Type B pancreatic cell (in vitro differentiated cells): ENCODE measurements around the gene SMYD3. TPM values are rescaled to one million over a fixed set of nuclear protein-coding genes. Genes with fewer than 3 reads are reported as not detected.

Experiments used
- DNase-seq: peaks from one replicate; pipeline ENCODE4 v3.0.0; 2021; ENCODE audit warnings: mixed read lengths; ENCODE audit not compliant: unreplicated experiment; ENCODE audit errors: extremely low spot score
- H3K27ac Mint-ChIP-seq: 2 replicates; pipeline ENCODE4 v1.8.0; 2021; ENCODE audit warnings: mild to moderate bottlenecking, mixed read lengths
- H3K27me3 Mint-ChIP-seq: 2 replicates; pipeline ENCODE4 v1.8.0; 2021; ENCODE audit warnings: mixed read lengths
- H3K36me3 Mint-ChIP-seq: 2 replicates; pipeline ENCODE4 v1.8.0; 2021; ENCODE audit warnings: mixed read lengths
- H3K4me1 Mint-ChIP-seq: one replicate; pipeline ENCODE4 v1.8.0; 2021; ENCODE audit warnings: mixed read lengths; ENCODE audit not compliant: unreplicated experiment
- H3K4me3 Mint-ChIP-seq: 2 replicates; pipeline ENCODE4 v1.8.0; 2021; ENCODE audit warnings: mild to moderate bottlenecking, mixed read lengths
- H3K9me3 Mint-ChIP-seq: 2 replicates; pipeline ENCODE4 v1.8.0; 2021; ENCODE audit warnings: mixed read lengths
- total RNA-seq: library from RNA; stranded (reverse); gene quantifications from 2 replicates; pipeline ENCODE4 v1.2.1, GENCODE V29; 2021; ENCODE audit warnings: low replicate concordance
- TF ChIP-seq, protein P1 (sequence below): fragments of 200-600 bp; sonication (generic); conservative IDR thresholded peaks from 2 replicates; pipeline ENCODE4 v1.5.0; 2021; ENCODE audit warnings: antibody characterized with exemption, mild to moderate bottlenecking

Gene SMYD3
- total RNA-seq, 1 donor from 2014 or later, result 19.4 TPM

- no peaks in the 10 kb centered on the region for H3K27me3 Mint-ChIP-seq
- no peaks in the 10 kb centered on the region for H3K9me3 Mint-ChIP-seq
- TF ChIP-seq, protein P1, sequence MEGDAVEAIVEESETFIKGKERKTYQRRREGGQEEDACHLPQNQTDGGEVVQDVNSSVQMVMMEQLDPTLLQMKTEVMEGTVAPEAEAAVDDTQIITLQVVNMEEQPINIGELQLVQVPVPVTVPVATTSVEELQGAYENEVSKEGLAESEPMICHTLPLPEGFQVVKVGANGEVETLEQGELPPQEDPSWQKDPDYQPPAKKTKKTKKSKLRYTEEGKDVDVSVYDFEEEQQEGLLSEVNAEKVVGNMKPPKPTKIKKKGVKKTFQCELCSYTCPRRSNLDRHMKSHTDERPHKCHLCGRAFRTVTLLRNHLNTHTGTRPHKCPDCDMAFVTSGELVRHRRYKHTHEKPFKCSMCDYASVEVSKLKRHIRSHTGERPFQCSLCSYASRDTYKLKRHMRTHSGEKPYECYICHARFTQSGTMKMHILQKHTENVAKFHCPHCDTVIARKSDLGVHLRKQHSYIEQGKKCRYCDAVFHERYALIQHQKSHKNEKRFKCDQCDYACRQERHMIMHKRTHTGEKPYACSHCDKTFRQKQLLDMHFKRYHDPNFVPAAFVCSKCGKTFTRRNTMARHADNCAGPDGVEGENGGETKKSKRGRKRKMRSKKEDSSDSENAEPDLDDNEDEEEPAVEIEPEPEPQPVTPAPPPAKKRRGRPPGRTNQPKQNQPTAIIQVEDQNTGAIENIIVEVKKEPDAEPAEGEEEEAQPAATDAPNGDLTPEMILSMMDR, result no peak
- peaks cover 9% of the 10 kb centered on the region for H3K4me1 Mint-ChIP-seq
- no peak overlapping the region for H3K4me3 Mint-ChIP-seq
- no peak overlapping the region for H3K27ac Mint-ChIP-seq
- H3K36me3 Mint-ChIP-seq, result no peaks in the 10 kb centered on the region
- no peak for DNase-seq
Measured at GRCh38 chr1:245987577-245987976, 519.5 kb downstream of the SMYD3 start.

DNA sequence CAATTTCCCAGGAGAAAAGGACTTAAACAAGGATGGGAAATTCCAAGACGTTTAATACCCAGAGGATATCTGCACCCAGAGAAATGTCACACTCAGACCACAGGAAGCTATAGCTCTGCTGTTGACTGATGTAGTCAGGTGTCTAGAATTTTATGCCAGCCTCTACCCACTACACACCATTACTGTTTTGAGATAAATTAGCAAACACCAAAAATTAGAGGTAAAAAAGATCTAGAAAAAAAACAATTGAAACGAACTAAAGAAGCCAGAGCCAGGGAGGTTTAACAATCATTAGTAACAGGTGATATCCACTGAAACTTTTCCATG lies 519.9 kb downstream of the SMYD3 start:
- Mint-ChIP-seq H3K4me1 (peaks cover 9% of the 10 kb centered on the region), H3K27ac (no peak overlapping the region), H3K27me3 (no peaks in the 10 kb centered on the region), H3K4me3 (no peak overlapping the region), H3K36me3 (no peaks in the 10 kb centered on the region), H3K9me3 (no peaks in the 10 kb centered on the region)
- TF ChIP-seq, protein P1, result no peak
- DNase-seq, result no peak

DNA sequence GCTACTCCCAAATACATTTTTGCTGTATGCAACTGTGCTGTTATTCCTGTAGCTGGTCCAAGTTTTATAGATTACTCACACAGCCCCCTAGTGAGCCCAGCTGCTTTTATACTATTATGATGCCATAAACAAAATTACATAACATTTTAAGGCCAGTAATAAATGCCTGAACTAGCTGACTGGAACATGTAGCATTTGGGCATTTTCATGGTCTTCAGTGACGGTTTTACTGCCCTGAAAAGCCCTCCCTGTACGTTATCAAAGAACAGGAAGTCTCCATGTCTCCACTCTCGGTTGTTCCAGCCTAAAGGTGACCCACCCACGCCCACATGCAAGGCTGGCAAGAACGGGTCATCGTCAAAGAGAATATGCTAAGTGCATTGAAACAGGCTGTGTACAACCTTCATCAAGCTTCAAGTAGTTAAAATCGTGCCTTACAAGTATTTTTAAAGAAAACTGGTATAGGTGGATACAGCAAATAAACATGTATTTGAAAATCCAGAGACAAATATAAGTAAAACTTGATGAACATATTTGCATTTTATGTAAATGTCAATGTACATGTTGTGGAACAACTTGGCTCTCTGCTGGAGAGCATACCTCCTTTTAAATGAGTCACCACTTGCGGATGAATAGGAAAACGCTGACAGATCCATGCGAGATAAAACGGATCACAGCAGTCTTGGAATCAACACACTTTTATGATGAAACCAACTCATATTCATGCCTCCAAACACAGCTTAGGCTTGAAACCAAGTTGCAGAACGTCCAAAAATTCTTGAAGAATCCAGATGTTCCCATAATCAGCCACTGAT lies 520.5 kb downstream of the SMYD3 start:
- no peaks in the 10 kb centered on the region for H3K36me3 Mint-ChIP-seq
- no peak overlapping the region for H3K4me3 Mint-ChIP-seq
- peaks cover 9% of the 10 kb centered on the region for H3K4me1 Mint-ChIP-seq
- no peaks in the 10 kb centered on the region for H3K27me3 Mint-ChIP-seq
- no peak for DNase-seq
- TF ChIP-seq, protein P1, result no peak
- H3K9me3 Mint-ChIP-seq, result no peaks in the 10 kb centered on the region
- no peak overlapping the region for H3K27ac Mint-ChIP-seq

DNA sequence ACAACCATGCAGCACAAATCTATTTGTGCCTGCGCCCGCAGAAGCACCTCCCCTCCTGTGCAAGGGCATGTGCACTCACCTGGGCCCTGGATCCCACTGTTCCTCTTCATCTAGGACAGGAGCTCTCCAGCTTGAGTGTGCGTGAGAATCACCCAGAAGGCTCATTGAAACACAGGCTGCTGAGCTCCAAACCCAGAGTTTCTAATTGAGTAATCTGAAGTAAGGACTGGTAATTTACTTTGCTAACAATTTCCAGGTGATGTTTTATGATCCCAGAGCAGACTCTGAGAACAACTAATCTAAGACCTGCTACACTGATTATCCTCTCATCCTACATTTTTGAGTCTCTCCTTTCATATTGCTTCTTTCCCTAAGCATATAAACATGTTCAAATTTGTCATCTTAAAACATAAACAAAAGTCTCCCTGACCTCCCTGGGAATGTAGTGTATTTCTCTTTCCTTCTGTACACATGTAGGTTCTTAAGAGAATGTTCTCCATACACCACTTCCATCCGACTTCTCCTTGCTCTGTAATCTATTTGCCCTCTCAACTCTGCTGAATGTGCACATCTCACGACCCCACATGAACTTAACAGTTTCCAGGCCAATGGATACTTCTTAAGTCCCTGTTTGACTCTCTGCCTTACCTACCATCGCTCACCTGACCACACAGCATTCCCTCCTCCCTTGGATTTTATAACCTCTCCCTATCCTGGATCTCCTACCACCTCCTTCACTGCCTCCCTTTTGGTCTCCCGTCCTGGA lies 522.5 kb downstream of the SMYD3 start:
- TF ChIP-seq, protein P1, result no peak
- H3K4me3 Mint-ChIP-seq, result no peak overlapping the region
- H3K36me3 Mint-ChIP-seq, result no peaks in the 10 kb centered on the region
- DNase-seq, result no peak
- no peak overlapping the region for H3K27ac Mint-ChIP-seq
- peaks cover 9% of the 10 kb centered on the region for H3K4me1 Mint-ChIP-seq
- H3K27me3 Mint-ChIP-seq, result no peaks in the 10 kb centered on the region
- no peaks in the 10 kb centered on the region for H3K9me3 Mint-ChIP-seq

DNA sequence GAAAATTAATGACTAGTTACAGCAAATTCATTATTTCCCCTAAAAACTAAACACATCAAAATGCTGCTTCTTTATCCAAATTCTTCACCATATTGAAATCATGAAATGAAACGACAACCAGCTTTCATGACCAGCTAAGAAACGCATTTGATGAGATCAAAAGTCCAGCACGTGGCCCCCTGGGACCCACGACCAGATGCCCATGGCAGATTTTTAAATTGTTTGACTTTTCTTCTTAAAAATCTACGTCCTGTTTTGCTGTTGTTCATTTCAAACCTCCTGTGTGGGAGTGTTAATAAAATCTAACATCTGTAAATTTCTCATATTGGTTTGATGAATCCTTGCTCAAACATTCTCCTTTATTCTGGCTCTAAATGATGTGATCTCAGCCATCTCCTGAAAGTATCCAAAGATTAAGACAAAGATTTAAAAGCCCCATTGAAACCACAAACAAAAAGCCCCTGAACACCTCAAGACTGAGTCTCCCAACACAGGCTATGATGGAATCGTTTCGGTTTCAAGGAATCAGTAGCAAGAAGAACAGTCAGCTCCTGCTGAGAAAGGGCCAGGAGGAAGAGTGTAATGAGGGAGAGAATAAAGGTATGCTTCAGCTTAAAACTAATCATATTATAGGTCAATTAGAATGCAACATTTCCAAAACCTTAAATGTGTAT lies 523.6 kb downstream of the SMYD3 start:
- TF ChIP-seq, protein P1, result no peak
- no peaks in the 10 kb centered on the region for H3K9me3 Mint-ChIP-seq
- H3K4me1 Mint-ChIP-seq, result peaks cover 9% of the 10 kb centered on the region
- H3K4me3 Mint-ChIP-seq, result no peak overlapping the region
- H3K36me3 Mint-ChIP-seq, result no peaks in the 10 kb centered on the region
- no peak overlapping the region for H3K27ac Mint-ChIP-seq
- no peaks in the 10 kb centered on the region for H3K27me3 Mint-ChIP-seq
- DNase-seq, result no peak
